Measurements from ENCODE around the gene RIMBP2. TPM values are rescaled to one million over a fixed set of nuclear protein-coding genes. Genes with fewer than 3 reads are reported as not detected.

RIMBP2 gene
- total RNA-seq, 4 donors from 2014 or later: 0.83 to 1.8 (median 1.4) TPM

DNA sequence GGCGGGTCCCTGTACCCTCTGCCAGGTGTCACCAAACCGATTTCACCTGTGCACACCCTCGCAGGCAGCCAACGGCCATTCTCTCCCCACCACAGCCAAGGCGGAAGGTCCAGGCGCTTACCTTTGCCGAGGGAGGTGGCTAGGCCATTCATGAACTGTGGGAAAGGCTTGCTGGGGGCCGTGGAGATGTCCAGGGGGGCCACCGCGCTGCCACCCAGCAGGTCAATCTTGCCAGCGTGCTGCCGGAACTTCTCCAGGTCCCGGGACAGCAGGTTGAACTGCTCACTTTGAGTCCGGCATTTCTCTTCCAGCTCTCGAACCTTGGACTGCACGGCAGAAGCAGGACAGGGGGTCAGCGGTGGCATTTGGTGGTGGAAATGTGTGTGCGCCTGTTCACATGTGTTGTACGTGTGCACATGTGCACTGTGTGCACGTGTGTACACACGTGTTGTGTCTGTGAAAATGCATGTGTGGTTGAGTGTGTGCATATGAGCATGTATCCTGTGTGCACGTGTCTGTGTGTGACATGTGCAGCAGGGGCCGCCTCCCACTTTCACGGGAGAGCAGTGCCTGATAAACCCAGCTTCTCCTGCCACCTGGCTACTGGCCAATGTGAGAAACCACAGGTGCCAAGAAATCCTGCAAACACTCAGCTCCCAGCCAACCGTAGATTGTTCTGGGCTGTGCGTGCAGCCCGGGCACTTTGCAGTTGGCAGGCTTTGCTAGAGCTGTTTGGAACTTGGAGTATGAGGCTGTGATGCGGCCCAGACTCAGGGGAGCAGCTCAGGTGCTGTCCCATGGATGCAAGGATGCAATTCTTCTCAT is 259.5 kb downstream of the RIMBP2 start:
- DNase-seq (ENCODE audit: extremely low spot score): no peak
- WGBS: 74% methylated on average over 22 of the region's 28 CpGs
- no peaks in the 10 kb centered on the region for H3K27me3 ChIP-seq
- H3K27ac ChIP-seq (replicated peaks in 1 of 4): no peak overlapping the region
- no peak for TF ChIP-seq POLR2A (IDR thresholded peaks at IDR 0.05; ENCODE audit: low read depth)
- TF ChIP-seq POLR2AphosphoS5 (IDR thresholded peaks at IDR 0.05): no peak
- TF ChIP-seq, protein P1, sequence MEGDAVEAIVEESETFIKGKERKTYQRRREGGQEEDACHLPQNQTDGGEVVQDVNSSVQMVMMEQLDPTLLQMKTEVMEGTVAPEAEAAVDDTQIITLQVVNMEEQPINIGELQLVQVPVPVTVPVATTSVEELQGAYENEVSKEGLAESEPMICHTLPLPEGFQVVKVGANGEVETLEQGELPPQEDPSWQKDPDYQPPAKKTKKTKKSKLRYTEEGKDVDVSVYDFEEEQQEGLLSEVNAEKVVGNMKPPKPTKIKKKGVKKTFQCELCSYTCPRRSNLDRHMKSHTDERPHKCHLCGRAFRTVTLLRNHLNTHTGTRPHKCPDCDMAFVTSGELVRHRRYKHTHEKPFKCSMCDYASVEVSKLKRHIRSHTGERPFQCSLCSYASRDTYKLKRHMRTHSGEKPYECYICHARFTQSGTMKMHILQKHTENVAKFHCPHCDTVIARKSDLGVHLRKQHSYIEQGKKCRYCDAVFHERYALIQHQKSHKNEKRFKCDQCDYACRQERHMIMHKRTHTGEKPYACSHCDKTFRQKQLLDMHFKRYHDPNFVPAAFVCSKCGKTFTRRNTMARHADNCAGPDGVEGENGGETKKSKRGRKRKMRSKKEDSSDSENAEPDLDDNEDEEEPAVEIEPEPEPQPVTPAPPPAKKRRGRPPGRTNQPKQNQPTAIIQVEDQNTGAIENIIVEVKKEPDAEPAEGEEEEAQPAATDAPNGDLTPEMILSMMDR (IDR thresholded peaks at IDR 0.05): no peak
- TF ChIP-seq EP300 (IDR thresholded peaks at IDR 0.05): no peak
- intact Hi-C loops (cut with DNase I): no loop called here
- H3K36me3 ChIP-seq: no peaks in the 10 kb centered on the region
- H3K9me3 ChIP-seq: no peaks in the 10 kb centered on the region
- no peak overlapping the region for H3K4me3 ChIP-seq
- peaks cover 0 to 7% (median 2%) of the 10 kb centered on the region in 4 donors for H3K4me1 ChIP-seq

DNA sequence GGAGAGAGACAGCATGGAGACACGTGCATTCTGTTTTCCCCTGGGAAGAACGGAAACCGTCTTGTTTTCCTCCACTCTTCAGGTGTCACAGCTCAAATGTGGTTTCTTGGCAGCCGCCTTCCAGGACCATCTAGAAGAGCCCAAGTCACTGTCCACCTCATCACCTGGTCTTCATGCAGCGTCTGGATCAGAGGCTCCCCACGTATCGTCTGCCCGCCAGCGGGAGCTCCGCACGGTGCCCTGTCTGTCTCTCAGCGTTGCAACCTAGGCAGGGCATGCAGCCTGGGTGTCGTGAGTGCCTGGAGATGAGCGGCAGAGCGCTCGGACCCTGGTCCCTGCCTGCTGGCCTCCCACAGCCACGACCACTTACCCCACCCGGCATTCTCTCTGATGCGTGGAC is 260.9 kb downstream of the RIMBP2 start:
- intact Hi-C loops (cut with DNase I): no loop called here
- H3K9me3 ChIP-seq: no peaks in the 10 kb centered on the region
- TF ChIP-seq POLR2AphosphoS5 (IDR thresholded peaks at IDR 0.05) (no peak), EP300 (IDR thresholded peaks at IDR 0.05) (no peak), POLR2A (IDR thresholded peaks at IDR 0.05; ENCODE audit: low read depth) (no peak)
- TF ChIP-seq, protein P1 (IDR thresholded peaks at IDR 0.05): no peak
- WGBS: 80% methylated on average over 19 of the region's 19 CpGs
- H3K36me3 ChIP-seq: no peaks in the 10 kb centered on the region
- H3K27me3 ChIP-seq: peaks cover 0 to 5% (median 0%) of the 10 kb centered on the region in 4 donors
- H3K27ac ChIP-seq (replicated peaks in 1 of 4): no peak overlapping the region
- H3K4me1 ChIP-seq: peaks cover 0 to 7% (median 2%) of the 10 kb centered on the region in 4 donors
- H3K4me3 ChIP-seq: no peak overlapping the region
- no peak for DNase-seq (ENCODE audit: extremely low spot score)

DNA sequence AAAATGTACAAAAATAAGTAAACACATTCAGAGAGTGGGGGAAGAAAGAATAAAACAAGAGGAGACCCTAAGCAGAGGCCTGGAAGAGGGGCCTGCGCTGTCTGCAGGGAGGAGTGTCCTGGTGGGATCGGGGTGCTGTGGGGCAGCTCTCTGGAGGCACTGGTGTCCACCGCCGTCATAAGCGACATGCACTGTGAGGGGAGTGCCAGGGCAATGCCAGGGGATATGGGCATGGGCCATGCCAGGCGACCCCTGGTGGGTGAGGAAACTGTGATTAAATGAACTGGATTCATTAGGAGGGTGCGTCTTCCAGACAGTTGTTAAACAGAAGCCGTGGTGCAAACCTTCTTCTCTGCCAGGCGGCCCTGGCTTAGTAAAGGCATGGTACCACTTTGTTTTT is 261.8 kb downstream of the RIMBP2 start:
- Histone ChIP-seq H3K4me1 (peaks cover 0 to 7% (median 2%) of the 10 kb centered on the region in 4 donors), H3K27me3 (peaks cover 0 to 5% (median 0%) of the 10 kb centered on the region in 4 donors), H3K27ac (replicated peaks in 1 of 4) (no peak overlapping the region), H3K36me3 (no peaks in the 10 kb centered on the region), H3K4me3 (no peak overlapping the region), H3K9me3 (no peaks in the 10 kb centered on the region)
- WGBS: 89% methylated on average over 9 of the region's 9 CpGs
- no peak for TF ChIP-seq POLR2AphosphoS5 (IDR thresholded peaks at IDR 0.05)
- TF ChIP-seq POLR2A (IDR thresholded peaks at IDR 0.05; ENCODE audit: low read depth): no peak
- TF ChIP-seq, protein P1 (IDR thresholded peaks at IDR 0.05): no peak
- TF ChIP-seq EP300 (IDR thresholded peaks at IDR 0.05): no peak
- intact Hi-C loops (cut with DNase I): no loop called here
- no peak for DNase-seq (ENCODE audit: extremely low spot score)

DNA sequence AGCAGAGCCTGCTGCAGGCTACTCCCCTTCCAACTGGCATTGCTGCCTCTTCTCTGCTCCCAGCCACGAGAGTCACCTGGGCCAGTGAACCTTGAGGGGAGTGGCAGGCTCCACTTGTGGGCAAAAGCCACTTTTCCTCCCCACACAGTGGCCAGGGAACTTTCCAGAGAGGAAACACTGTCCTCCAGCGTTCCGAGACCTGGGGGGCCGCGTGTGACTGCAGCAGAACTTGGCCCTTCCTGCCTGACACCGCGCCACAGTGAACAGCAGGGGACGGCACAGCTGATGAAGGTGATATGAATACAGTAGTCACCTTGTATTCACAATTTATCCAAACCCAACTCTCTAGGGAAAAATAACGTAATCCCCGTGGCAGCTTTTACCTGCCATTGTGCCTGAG is 263.6 kb downstream of the RIMBP2 start:
- no peaks in the 10 kb centered on the region for H3K9me3 ChIP-seq
- H3K27ac ChIP-seq (replicated peaks in 1 of 4): no peak overlapping the region
- intact Hi-C loops (cut with DNase I): no loop called here
- H3K4me3 ChIP-seq: no peak overlapping the region
- H3K36me3 ChIP-seq: no peaks in the 10 kb centered on the region
- TF ChIP-seq EP300 (IDR thresholded peaks at IDR 0.05): no peak
- no peak for TF ChIP-seq POLR2AphosphoS5 (IDR thresholded peaks at IDR 0.05)
- no peak for TF ChIP-seq POLR2A (IDR thresholded peaks at IDR 0.05; ENCODE audit: low read depth)
- TF ChIP-seq, protein P1 (IDR thresholded peaks at IDR 0.05): no peak
- peaks cover 0 to 5% (median 0%) of the 10 kb centered on the region in 4 donors for H3K27me3 ChIP-seq
- 84% methylated on average over 9 of the region's 10 CpGs for WGBS
- peaks cover 0 to 7% (median 2%) of the 10 kb centered on the region in 4 donors for H3K4me1 ChIP-seq
- no peak for DNase-seq (ENCODE audit: extremely low spot score)
